GM21723 (cell line): ENCODE measurements around the gene GGT1.
"Not testable (repeated sequence)": the region's sequence is repeated elsewhere in the genome, so short reads cannot be mapped to it uniquely, and the experiment has no call there.

Experiments used
- ATAC-seq: cut with Tn5 transposase; IDR thresholded peaks from one replicate; pipeline ENCODE4 v1.9.1; 2021; ENCODE audit warnings: mild to moderate bottlenecking, moderate library complexity; ENCODE audit not compliant: unreplicated experiment

The GGT1 gene

GRCh38 chr22:24602847-24603769, at the start of gene GGT1:
Gene GGT1, plus strand, starts transcription at chr22:24603193. Its CDS starts 7,889 bp downstream, at chr22:24611082.
- not testable (repeated sequence) for ATAC-seq

GRCh38 chr22:24553597-24554312, 49.2 kb upstream of the GGT1 start:
- ATAC-seq, result no peak

GRCh38 chr22:24554313-24555164, 48.5 kb upstream of the GGT1 start, which contains the start of gene GUCD1:
Gene GUCD1, minus strand, starts transcription at chr22:24555138. Its CDS starts 147 bp downstream, at chr22:24554991.
- peak; percentile 18 for ATAC-seq

- peak; percentile 68 for ATAC-seq
Measured at GRCh38 chr22:24555165-24556039, 47.6 kb upstream of the GGT1 start, which contains the start of gene SNRPD3. Gene SNRPD3, plus strand, starts transcription at chr22:24555999. Its CDS starts 1,676 bp downstream, at chr22:24557675.

- no peak for ATAC-seq
Measured at GRCh38 chr22:24559471-24559870, 43.5 kb upstream of the GGT1 start.

GRCh38 chr22:24563246-24563645, 39.7 kb upstream of the GGT1 start:
- ATAC-seq, result no peak

GRCh38 chr22:24564376-24565058, 38.5 kb upstream of the GGT1 start:
- no peak for ATAC-seq

- ATAC-seq, result no peak
Measured at GRCh38 chr22:24565077-24565476, 37.9 kb upstream of the GGT1 start.

GRCh38 chr22:24566899-24567511, 36.0 kb upstream of the GGT1 start:
- ATAC-seq, result no peak

GRCh38 chr22:24567668-24568067, 35.3 kb upstream of the GGT1 start:
- ATAC-seq, result no peak

GRCh38 chr22:24571266-24571665, 31.7 kb upstream of the GGT1 start:
- no peak for ATAC-seq

GRCh38 chr22:24576778-24577177, 26.2 kb upstream of the GGT1 start:
- ATAC-seq, result no peak

GRCh38 chr22:24578355-24579257, 24.4 kb upstream of the GGT1 start:
- ATAC-seq, result no peak

GRCh38 chr22:24579258-24579601, 23.8 kb upstream of the GGT1 start:
- no peak for ATAC-seq

- ATAC-seq, result no peak
Measured at GRCh38 chr22:24580276-24580675, 22.7 kb upstream of the GGT1 start.

- ATAC-seq, result no peak
Measured at GRCh38 chr22:24582056-24582814, 20.8 kb upstream of the GGT1 start.
